Measurements from ENCODE around the gene EGF. TPM values are rescaled to one million over a fixed set of nuclear protein-coding genes. Genes with fewer than 3 reads are reported as not detected.

EGF gene
- polyA plus RNA-seq, 1 donor from 2014 or later: not detected

DNA sequence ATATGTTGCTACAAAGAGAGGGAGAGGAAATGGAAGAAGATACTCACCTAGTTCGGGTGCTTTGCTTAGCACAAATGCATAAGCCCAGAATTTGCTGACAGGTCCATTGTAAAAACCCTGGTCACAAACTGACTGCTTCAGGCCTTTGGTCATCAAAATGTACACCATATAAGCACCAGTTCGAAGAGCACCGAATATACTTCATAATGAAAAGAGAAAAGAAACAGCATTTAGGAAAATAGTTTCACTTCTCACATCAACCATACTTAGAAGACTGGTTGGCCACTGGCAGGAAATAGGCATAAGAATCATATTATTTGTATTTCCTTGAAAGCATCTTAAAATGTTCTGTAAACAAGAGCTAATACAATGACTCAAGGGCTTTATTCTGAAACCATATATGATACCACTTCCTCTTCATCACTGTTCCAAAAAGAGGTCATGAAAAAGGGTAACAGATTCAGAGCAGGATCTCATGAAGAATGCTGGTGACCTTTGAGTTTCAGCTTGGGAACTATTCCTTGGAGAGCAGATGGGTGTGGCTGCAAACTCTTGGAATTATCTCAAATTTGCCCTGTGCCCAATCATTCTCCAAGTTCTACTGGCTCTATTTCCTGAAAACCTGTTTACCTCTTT, 147.0 kb downstream of the EGF start:
- Histone ChIP-seq H3F3A (ENCODE audit: insufficient read depth, low read length, poor library complexity, severe bottlenecking) (no peaks in the 10 kb centered on the region), H3K9ac (ENCODE audit: low read length) (no peak overlapping the region), H3K27ac (ENCODE audit: low read length) (no peak overlapping the region)

DNA sequence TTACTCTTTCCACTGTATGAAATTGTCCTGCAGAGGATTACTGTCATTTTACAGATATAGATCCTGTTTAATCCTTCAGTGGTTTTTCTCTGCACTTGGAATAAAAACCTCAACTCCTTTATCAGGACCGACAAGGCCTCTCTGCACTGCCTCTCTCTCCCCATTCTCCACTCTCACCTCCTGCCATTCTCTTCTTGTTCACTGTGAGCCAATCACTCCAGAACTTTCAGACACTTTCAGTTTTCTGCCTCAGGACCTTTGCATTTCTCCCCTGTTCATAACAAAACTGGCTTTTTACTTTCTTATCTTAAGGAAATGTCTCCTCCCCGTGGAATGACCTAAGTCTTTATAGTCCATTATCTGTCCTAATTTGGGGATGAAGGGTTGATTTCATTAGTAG, 148.4 kb downstream of the EGF start:
- H3K4me2 ChIP-seq (ENCODE audit: low read length): no peak overlapping the region
- TF ChIP-seq TAF1 (IDR thresholded peaks at IDR 0.05; ENCODE audit: low read depth) (no peak), RAD21 (conservative IDR thresholded peaks at IDR 0.05) (no peak), SMC3 (conservative IDR thresholded peaks at IDR 0.05; ENCODE audit: poor library complexity) (no peak), EP300 (conservative IDR thresholded peaks at IDR 0.05; ENCODE audit: poor library complexity, severe bottlenecking) (no peak), EZH2 (IDR thresholded peaks at IDR 0.05; ENCODE audit: borderline replicate concordance, insufficient read depth, low read length, poor library complexity, severe bottlenecking) (no peak), REST (IDR thresholded peaks at IDR 0.05; ENCODE audit: borderline replicate concordance) (no peak), CTCF (IDR thresholded peaks at IDR 0.05; ENCODE audit: poor library complexity, severe bottlenecking) (no peak), MXI1 (conservative IDR thresholded peaks at IDR 0.05; ENCODE audit: poor library complexity, severe bottlenecking) (no peak), POLR2AphosphoS5 (IDR thresholded peaks at IDR 0.05) (no peak)
- no peak overlapping the region for H2AFZ ChIP-seq (ENCODE audit: low read depth, low read length)
- no peaks in the 10 kb centered on the region for H3K36me3 ChIP-seq (ENCODE audit: insufficient read depth, low read length)
- H3K9me2 ChIP-seq (ENCODE audit: insufficient read depth, low read length): no peaks in the 10 kb centered on the region
- no peaks in the 10 kb centered on the region for H3K27me3 ChIP-seq (ENCODE audit: insufficient read depth, low read depth, low read length)
- H3K79me2 ChIP-seq (replicated peaks; ENCODE audit: insufficient read depth, low read length): peaks cover 5% of the 10 kb centered on the region
- H3K4me3 ChIP-seq (ENCODE audit: low read length): no peak overlapping the region
- no peaks in the 10 kb centered on the region for H3K9me3 ChIP-seq (ENCODE audit: low read length)
- no peak overlapping the region for H3K27ac ChIP-seq (ENCODE audit: low read length)
- H3K9ac ChIP-seq (ENCODE audit: low read length): no peak overlapping the region
- H4K20me1 ChIP-seq (ENCODE audit: insufficient read depth): no peaks in the 10 kb centered on the region
- no peaks in the 10 kb centered on the region for H3F3A ChIP-seq (ENCODE audit: insufficient read depth, low read length, poor library complexity, severe bottlenecking)

More for the DNA sequence above, 147.0 kb downstream of the EGF start:
- Histone ChIP-seq H3K79me2 (replicated peaks; ENCODE audit: insufficient read depth, low read length) (no peaks in the 10 kb centered on the region), H3K4me3 (ENCODE audit: low read length) (no peak overlapping the region), H3K4me2 (ENCODE audit: low read length) (no peak overlapping the region), H3K27me3 (ENCODE audit: insufficient read depth, low read depth, low read length) (no peaks in the 10 kb centered on the region), H3K9me2 (ENCODE audit: insufficient read depth, low read length) (no peaks in the 10 kb centered on the region), H3K36me3 (ENCODE audit: insufficient read depth, low read length) (no peaks in the 10 kb centered on the region), H3K9me3 (ENCODE audit: low read length) (no peaks in the 10 kb centered on the region), H4K20me1 (ENCODE audit: insufficient read depth) (no peaks in the 10 kb centered on the region), H2AFZ (ENCODE audit: low read depth, low read length) (no peak overlapping the region)
- TF ChIP-seq TAF1 (IDR thresholded peaks at IDR 0.05; ENCODE audit: low read depth) (no peak), MXI1 (conservative IDR thresholded peaks at IDR 0.05; ENCODE audit: poor library complexity, severe bottlenecking) (no peak)

Small RNA genes lying within 50 kb of the gene (small RNA-seq; reads per million reads assigned to genes)
- 8.7 to 135 (median 36.3) reads per million in 3 experiments for gene RNU6-35P

Other genes starting within 250 kb of the EGF start
- 5.1 and 9.5 TPM in 2 replicates for gene CASP6, start 209.4 kb upstream of the EGF start, polyA plus RNA-seq
- 31.2 and 99.0 TPM in 2 replicates for gene PLA2G12A, start 182.8 kb upstream of the EGF start, polyA plus RNA-seq
- gene CFI, start 110.9 kb upstream of the EGF start, polyA plus RNA-seq: not detected in 2 replicates
- 9.1 and 12.1 TPM in 2 replicates for gene GAR1, start 97.1 kb upstream of the EGF start, polyA plus RNA-seq
- gene RRH, start 84.9 kb upstream of the EGF start, polyA plus RNA-seq: 0.40 and 1.2 TPM in 2 replicates
- 0.33 and 0.78 TPM in 2 replicates for gene LRIT3, start 64.8 kb upstream of the EGF start, polyA plus RNA-seq